GM19452 (cell line): ENCODE results near the gene ZNF853.
"Not testable (repeated sequence)": the region's sequence is repeated elsewhere in the genome, so short reads cannot be mapped to it uniquely, and the experiment has no call there.

Source experiments
- ATAC-seq: cut with Tn5 transposase; IDR thresholded peaks from one replicate; pipeline ENCODE4 v1.9.1; 2021; ENCODE audit not compliant: unreplicated experiment

ZNF853 gene

DNA sequence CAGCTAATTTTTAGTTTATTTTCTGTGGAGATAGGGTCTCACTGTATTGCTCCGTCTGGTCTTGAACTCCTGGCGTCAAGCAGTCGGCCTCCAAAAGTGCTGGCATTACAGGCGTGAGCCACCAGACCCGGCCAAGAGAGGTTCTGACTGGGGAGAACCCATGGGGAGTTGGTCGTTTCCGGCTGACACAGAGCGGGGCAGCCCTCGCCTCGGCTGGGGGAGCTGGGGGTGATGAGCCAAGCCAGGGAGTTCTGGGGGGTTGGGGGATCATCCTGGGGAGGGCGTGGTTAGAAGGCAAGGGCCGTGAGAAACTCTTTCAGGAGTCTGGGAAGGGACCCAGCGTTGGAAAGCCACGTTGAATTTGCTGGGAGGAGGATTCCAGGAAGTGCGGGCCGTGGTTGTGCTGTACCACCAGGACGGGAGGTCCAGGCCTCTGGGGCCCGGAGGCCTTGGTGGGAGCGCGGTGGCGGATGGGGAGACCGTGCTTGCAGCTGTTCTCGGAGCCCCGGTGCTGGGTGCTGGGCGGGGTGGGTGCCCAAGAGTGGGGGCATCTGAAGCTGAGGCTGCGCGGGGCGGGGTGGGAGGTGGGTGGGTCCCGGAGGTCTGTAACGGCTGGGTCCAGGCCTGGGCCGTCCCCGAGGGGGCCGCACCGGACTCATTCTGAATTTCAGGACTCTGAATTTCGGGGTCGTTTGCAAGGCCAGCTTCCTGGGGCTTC, 8.4 kb upstream of the ZNF853 start:
- no peak for ATAC-seq

DNA sequence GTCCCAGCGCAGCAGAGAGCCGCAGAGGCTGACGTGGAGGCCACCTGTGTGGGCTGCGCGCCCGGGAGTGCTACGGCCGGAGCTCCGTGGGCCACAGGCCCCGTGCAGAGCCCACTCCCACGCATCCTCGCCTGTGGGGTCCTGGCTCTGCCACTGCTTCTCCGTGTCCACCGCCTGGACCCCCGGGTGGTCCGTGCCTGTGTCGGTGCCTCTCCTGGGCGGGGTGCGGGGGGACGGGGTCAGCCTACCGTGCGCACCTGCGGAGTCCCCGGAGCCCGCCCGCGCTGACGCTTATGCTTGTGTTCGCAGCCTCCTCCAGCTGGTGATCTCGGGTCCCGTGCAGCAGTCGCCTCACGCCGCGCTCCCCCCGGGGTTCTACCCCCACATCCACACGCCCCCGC, 7.8 kb upstream of the ZNF853 start:
- ATAC-seq = no peak

- ATAC-seq = no peak
Measured at GRCh38 chr7:6608081-6608480, 7.3 kb upstream of the ZNF853 start.

DNA sequence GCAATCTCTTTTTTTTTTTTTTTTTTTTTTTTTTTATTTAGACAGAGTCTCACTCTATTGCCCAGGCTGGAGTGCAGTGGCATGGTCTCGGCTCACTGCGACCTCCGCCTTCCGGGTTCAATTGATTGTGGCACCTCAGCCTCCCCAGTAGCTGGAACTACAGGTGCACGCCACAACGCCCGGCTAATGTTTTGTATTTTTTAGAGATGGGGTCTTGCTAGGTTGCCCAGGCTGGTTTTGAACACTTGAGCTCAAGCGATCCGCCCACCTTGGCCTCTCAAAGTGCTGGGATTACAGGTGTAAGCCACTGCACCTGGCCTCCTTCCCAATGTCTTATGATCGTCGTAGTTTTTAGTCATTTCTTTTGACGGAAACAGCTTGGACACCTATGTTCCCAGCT, 6.6 kb upstream of the ZNF853 start:
- ATAC-seq = no peak

DNA sequence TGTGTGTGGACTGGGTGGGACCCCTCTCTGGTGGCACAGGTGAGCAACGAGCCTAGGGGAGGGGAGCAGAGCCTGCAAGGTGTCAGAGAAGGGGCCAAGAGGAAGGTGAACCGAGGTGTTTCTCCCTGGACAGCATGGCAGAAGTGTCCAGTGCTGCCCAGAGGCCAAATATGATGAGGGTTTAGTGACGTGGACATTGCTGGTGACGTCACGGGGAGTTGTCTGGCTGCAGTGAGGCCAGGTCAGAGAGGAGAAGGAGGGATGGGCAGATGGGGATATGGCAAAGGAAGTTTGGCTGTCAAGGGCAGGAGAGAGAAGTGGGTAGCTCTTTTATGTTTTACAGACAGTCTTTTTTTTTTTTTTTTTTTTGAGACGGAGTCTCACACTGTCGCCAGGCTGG, 2.6 kb upstream of the ZNF853 start:
- ATAC-seq = no peak

GRCh38 chr7:6613706-6614105, 1.7 kb upstream of the ZNF853 start:
- ATAC-seq = no peak

GRCh38 chr7:6615723-6616555, 529 bp downstream of the ZNF853 start:
- ATAC-seq = no peak

- no peak for ATAC-seq
Measured at GRCh38 chr7:6616854-6617643, 1.6 kb downstream of the ZNF853 start.

DNA sequence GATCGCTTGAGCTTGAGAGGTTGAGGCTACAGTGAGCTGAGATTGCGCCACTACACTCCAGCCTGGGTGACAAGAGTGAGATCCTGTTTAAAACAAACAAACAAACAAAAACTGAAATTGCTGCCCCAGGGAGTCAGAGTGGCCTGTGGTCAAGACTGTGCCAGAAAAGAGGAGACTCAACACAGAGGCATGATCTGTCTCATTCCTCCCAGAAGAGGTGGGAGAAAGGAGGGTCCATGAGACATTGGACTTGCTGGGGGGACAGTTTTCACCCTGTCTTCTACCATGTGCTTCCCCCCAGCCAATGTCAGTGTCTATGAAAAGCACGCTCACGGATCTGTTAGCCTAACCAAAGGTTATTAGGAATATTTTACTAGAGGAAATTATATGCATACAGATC, 3.2 kb downstream of the ZNF853 start:
- no peak for ATAC-seq

GRCh38 chr7:6619961-6620360, 4.6 kb downstream of the ZNF853 start:
- ATAC-seq = no peak

- ATAC-seq = no peak
Measured at GRCh38 chr7:6621195-6622133, 6.1 kb downstream of the ZNF853 start.

DNA sequence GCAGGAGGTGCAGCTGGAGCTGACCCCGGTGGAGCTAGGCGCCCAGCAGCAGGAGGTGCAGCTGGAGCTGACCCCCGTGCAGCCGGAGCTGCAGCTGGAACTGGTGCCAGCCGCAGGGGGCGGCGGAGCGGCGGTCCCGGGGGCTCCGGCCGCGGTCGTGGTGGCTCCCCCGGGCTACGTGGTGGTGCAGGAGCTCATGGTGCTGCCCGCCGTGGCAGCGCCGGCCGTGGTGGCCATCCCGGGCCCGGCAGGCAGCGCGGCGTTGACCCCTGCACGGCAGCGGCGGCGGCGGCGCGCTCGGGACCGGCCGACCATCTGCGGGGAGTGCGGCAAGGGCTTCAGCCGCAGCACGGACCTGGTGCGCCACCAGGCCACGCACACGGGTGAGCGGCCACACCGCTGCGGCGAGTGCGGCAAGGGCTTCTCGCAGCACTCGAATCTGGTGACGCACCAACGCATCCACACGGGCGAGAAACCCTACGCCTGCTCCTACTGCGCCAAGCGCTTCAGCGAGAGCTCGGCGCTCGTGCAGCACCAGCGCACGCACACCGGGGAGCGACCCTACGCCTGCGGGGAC, 6.8 kb downstream of the ZNF853 start:
- no peak for ATAC-seq

GRCh38 chr7:6623589-6624245, 8.3 kb downstream of the ZNF853 start:
- ATAC-seq = peak; percentile 59

GRCh38 chr7:6624246-6624611, 8.8 kb downstream of the ZNF853 start:
- ATAC-seq = no peak

DNA sequence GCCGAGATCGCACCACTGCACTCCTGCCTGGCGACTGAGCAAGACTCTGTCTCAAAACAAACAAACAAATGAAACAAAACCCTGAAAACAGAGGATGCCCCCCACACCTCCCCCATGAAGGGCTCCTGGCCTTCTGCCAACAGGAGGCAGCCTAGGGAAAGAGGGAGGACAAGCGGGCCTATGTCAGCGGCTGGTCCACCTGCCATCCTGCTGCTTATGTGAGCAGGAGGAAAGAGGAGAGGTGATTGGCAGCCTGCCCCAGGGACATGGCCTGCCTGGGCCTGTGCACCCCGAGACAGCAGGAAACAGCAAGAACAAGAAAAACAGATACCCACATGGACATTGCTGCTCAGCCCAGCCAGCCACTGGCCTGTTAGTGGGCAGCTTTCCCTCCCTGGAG, 12.6 kb downstream of the ZNF853 start:
- ATAC-seq = no peak

- ATAC-seq = no peak
Measured at GRCh38 chr7:6630007-6630849, 14.8 kb downstream of the ZNF853 start.

- ATAC-seq = no peak
Measured at GRCh38 chr7:6631605-6632004, 16.2 kb downstream of the ZNF853 start.

- ATAC-seq = no peak
Measured at GRCh38 chr7:6634021-6634420, 18.6 kb downstream of the ZNF853 start.

DNA sequence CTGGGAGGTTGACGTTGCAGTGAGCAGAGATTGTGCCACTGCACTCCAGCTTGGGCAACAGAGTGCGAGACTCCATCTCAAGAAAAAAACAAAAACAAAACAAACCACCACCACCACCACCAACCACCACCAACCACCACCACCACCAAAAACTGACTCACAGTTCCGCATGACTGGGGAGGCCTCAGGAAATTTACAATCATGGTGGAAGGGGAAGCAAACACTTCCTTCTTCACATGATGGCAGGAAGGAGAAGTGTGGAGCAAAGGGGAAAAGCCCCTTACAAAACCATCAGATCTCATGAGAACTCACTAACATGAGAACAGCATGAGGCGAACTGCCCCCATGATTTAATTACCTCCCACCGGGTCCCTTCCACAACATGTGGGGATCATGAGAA, 19.6 kb downstream of the ZNF853 start:
- ATAC-seq = not testable (repeated sequence)
